DND-41 (cell line): Measurements from ENCODE around the gene TRIM3.

Experiments used
- EZH2 ChIP-seq: IDR thresholded peaks from 3 replicates; pipeline ENCODE4 v1.6.1; 2012; ENCODE audit warnings: borderline replicate concordance, low read depth, mild to moderate bottlenecking, moderate library complexity, low read length, inconsistent platforms; ENCODE audit not compliant: severe bottlenecking
- TF ChIP-seq, protein P1 (sequence below): IDR thresholded peaks from 2 replicates; pipeline ENCODE4 v1.5.1; 2012; ENCODE audit warnings: borderline replicate concordance, low read length, moderate library complexity, mild to moderate bottlenecking; ENCODE audit not compliant: poor library complexity, severe bottlenecking; ENCODE audit errors: extremely low read depth

DNA sequence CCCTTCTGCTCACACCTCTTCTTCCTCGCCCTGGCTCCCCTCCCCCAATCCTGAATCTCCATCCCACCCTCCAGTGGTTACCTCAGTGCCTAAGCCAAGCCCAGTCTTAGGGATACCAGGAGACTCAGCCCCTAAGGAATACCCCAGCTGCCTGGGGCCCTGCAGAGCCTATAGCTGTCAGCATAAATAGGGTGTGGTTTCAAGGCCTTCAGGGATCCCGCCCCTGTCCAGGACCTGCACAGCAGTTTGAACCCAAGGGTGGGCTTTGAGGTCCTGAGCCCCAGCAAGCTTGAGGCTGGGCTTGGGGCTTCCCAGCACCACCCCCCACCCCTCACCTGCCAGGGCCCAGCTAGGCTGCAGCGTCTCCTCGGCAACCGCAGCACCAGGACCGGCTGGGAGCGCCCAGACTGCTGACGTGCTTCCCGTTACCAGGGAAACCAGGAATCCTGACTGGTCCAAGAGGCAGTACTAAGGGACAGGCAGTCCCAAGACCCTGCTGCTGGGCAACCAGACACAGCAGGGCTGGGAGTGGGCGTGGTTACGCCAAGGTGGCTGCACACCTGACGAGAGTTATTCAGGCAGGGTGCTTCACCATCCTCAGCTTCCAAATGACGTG, 68.6 kb downstream of the TRIM3 start:
- TF ChIP-seq, protein P1, sequence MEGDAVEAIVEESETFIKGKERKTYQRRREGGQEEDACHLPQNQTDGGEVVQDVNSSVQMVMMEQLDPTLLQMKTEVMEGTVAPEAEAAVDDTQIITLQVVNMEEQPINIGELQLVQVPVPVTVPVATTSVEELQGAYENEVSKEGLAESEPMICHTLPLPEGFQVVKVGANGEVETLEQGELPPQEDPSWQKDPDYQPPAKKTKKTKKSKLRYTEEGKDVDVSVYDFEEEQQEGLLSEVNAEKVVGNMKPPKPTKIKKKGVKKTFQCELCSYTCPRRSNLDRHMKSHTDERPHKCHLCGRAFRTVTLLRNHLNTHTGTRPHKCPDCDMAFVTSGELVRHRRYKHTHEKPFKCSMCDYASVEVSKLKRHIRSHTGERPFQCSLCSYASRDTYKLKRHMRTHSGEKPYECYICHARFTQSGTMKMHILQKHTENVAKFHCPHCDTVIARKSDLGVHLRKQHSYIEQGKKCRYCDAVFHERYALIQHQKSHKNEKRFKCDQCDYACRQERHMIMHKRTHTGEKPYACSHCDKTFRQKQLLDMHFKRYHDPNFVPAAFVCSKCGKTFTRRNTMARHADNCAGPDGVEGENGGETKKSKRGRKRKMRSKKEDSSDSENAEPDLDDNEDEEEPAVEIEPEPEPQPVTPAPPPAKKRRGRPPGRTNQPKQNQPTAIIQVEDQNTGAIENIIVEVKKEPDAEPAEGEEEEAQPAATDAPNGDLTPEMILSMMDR, result no peak
- TF ChIP-seq EZH2, result no peak
